ENCODE data around the gene P2RX7. TPM values are rescaled to one million over a fixed set of nuclear protein-coding genes. Genes with fewer than 3 reads are reported as not detected.
"Not testable (repeated sequence)": the region's sequence is repeated elsewhere in the genome, so short reads cannot be mapped to it uniquely, and the experiment has no call there.

The P2RX7 gene
- total RNA-seq, 1 donor from 2014 or later = 0.47 TPM

DNA sequence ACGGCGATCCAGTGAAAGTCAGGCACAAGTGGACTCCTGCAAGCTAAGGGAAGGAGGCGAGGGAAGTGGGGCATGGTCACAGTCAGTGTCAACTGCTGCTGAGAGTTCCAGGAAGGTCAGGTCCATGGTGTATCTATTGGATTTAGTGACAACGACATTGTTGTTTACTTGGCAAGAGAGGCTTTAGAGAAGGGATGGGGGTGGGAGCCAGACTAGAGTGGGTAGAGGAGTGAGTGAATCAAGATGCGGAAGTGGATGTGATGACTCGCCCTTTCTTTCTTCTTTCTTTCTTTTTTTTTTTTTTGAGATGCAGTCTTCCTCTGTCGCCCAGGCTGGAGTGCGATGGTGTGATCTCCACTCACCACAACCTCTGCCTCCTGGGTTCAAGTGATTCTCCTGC, 12.5 kb downstream of the P2RX7 start:
- Mint-ChIP-seq H3K4me1 (ENCODE audit: low read depth) (peaks cover 6% of the 10 kb centered on the region), H3K36me3 (ENCODE audit: low read depth) (peaks cover 5% of the 10 kb centered on the region), H3K27me3 (ENCODE audit: low read depth) (no peaks in the 10 kb centered on the region), H3K9me3 (ENCODE audit: low read depth) (peaks cover 8% of the 10 kb centered on the region), H3K4me3 (ENCODE audit: unreplicated experiment) (no peak overlapping the region), H3K27ac (ENCODE audit: unreplicated experiment) (no peak overlapping the region)
- TF ChIP-seq, protein P1, sequence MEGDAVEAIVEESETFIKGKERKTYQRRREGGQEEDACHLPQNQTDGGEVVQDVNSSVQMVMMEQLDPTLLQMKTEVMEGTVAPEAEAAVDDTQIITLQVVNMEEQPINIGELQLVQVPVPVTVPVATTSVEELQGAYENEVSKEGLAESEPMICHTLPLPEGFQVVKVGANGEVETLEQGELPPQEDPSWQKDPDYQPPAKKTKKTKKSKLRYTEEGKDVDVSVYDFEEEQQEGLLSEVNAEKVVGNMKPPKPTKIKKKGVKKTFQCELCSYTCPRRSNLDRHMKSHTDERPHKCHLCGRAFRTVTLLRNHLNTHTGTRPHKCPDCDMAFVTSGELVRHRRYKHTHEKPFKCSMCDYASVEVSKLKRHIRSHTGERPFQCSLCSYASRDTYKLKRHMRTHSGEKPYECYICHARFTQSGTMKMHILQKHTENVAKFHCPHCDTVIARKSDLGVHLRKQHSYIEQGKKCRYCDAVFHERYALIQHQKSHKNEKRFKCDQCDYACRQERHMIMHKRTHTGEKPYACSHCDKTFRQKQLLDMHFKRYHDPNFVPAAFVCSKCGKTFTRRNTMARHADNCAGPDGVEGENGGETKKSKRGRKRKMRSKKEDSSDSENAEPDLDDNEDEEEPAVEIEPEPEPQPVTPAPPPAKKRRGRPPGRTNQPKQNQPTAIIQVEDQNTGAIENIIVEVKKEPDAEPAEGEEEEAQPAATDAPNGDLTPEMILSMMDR (IDR thresholded peaks at IDR 0.05) = no peak
- DNase-seq (ENCODE audit: low spot score) = no peak

DNA sequence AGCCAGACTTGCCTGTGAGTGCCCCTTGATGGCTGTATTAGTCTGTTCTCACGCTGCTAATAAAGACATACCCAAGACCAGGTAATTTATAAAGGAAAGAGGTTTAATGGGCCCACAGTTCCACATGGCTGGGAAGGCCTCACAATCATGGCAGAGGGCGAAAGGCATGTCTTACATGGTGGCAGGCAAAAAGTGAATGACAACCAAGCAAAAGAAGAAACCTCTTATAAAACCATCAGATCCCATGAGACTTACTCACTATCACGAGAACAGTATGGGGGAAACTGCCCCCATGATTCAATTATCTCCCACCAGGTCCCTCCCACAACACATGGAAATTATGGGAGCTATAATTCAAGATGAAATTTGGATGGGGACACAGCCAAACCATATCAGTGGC, 16.6 kb downstream of the P2RX7 start:
- H3K4me1 Mint-ChIP-seq (ENCODE audit: low read depth); H3K4me3 Mint-ChIP-seq (ENCODE audit: unreplicated experiment); DNase-seq (ENCODE audit: low spot score); H3K36me3 Mint-ChIP-seq (ENCODE audit: low read depth); H3K27me3 Mint-ChIP-seq (ENCODE audit: low read depth); H3K27ac Mint-ChIP-seq (ENCODE audit: unreplicated experiment); H3K9me3 Mint-ChIP-seq (ENCODE audit: low read depth): not testable (repeated sequence)

DNA sequence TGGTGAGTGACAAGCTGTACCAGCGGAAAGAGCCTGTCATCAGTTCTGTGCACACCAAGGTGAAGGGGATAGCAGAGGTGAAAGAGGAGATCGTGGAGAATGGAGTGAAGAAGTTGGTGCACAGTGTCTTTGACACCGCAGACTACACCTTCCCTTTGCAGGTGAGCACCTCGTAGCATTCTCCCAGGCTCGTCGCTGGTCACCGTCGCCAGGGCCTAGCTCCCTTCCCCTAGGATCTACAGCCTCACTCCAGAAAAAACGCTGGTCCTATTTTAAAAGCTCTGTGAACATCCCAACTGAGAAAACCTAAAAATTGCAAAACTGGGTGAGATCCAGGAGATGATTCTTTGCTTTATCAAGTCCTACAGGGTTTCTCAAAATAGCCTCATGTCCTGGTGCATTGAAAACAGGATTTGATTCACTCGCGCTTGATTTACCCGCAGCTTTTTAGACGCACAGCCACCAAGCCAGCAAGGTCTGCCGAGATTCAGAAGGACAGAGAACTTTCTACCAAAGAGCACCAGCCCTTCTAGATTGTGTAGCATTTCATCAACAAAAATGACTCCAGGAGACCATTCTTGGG, 22.2 kb downstream of the P2RX7 start:
- Mint-ChIP-seq H3K27me3 (ENCODE audit: low read depth) (peaks cover 42% of the 10 kb centered on the region), H3K36me3 (ENCODE audit: low read depth) (peaks cover 8% of the 10 kb centered on the region), H3K4me1 (ENCODE audit: low read depth) (no peaks in the 10 kb centered on the region), H3K27ac (ENCODE audit: unreplicated experiment) (no peak overlapping the region), H3K4me3 (ENCODE audit: unreplicated experiment) (no peak overlapping the region), H3K9me3 (ENCODE audit: low read depth) (peaks cover 9% of the 10 kb centered on the region)
- DNase-seq (ENCODE audit: low spot score) = no peak
- TF ChIP-seq, protein P1 (IDR thresholded peaks at IDR 0.05) = no peak

DNA sequence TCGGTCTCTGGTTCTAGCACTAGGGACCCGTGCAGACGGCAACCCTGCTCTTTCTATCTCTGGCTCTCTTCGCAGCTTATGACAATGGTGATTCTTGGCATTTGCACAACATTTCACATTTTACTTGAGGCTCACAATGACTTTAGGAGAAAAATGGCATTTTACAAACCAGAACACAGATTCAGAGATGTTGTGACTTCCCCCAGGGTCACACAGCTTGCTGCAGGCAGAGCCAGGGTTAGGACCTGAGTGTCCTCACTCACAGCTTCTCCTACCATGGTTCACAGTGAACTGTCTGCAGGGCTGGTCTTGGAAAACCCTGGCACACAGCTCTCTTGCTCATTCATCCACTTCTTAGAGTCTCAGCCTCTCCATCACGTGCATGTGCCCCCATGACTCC, 23.7 kb downstream of the P2RX7 start:
- peaks cover 8% of the 10 kb centered on the region for H3K36me3 Mint-ChIP-seq (ENCODE audit: low read depth)
- peaks cover 53% of the 10 kb centered on the region for H3K27me3 Mint-ChIP-seq (ENCODE audit: low read depth)
- H3K9me3 Mint-ChIP-seq (ENCODE audit: low read depth) = peaks cover 9% of the 10 kb centered on the region
- no peak overlapping the region for H3K4me3 Mint-ChIP-seq (ENCODE audit: unreplicated experiment)
- TF ChIP-seq, protein P1 (IDR thresholded peaks at IDR 0.05) = no peak
- no peaks in the 10 kb centered on the region for H3K4me1 Mint-ChIP-seq (ENCODE audit: low read depth)
- H3K27ac Mint-ChIP-seq (ENCODE audit: unreplicated experiment) = no peak overlapping the region
- no peak for DNase-seq (ENCODE audit: low spot score)

DNA sequence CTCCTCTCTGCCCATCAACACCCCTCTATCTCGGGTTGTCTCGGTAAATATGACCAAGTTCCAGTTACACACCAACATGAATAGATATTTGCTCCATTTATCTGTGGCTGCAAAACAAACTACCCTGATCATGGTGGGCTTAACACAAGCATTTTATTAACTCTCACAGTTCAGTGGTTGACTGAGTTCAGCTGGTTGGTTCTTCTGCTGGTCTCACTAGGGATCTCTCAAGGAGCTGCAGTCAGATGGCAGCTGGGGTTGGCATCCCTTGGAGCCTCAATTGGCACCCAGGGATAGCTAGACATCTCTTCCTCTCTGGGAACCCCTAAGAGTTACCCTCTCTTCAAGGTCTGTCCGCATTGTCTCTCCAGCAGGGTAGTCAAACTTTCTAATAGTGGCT, 25.4 kb downstream of the P2RX7 start:
- Mint-ChIP-seq H3K27me3 (ENCODE audit: low read depth) (peaks cover 60% of the 10 kb centered on the region), H3K27ac (ENCODE audit: unreplicated experiment) (no peak overlapping the region), H3K36me3 (ENCODE audit: low read depth) (peaks cover 8% of the 10 kb centered on the region), H3K4me1 (ENCODE audit: low read depth) (no peaks in the 10 kb centered on the region), H3K9me3 (ENCODE audit: low read depth) (peaks cover 9% of the 10 kb centered on the region), H3K4me3 (ENCODE audit: unreplicated experiment) (no peak overlapping the region)
- no peak for DNase-seq (ENCODE audit: low spot score)
- TF ChIP-seq, protein P1 (IDR thresholded peaks at IDR 0.05) = no peak

DNA sequence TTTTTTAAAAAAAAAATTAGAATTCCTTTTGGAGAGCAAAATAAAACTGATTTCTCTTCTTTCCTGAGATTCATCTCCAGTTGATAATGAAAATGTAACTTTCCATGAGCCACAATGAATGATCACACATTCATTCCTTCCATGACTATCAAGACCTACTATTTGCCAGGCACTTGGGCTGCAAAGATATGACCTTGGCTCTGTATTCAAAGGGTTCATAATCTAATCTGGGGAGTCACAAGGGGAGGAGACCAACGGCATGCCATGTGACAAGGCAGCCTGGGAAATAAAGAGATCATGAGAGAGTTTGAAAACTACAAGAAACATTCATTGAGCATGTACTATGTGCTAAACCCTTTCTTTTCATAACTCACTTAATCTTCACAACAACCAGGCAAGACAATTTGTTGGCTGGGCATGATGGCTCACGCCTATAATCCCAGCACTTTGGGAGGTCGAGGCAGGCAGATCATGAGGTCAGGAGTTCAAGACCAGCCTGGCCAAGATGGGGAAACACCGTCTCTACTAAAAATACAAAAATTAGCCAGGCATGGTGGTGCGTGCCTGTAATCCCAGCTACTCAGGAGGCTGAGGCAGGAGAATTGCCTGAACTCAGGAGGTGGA, 26.2 kb downstream of the P2RX7 start:
- not testable (repeated sequence) for H3K27ac Mint-ChIP-seq (ENCODE audit: unreplicated experiment); H3K4me1 Mint-ChIP-seq (ENCODE audit: low read depth); DNase-seq (ENCODE audit: low spot score); H3K9me3 Mint-ChIP-seq (ENCODE audit: low read depth); H3K36me3 Mint-ChIP-seq (ENCODE audit: low read depth); H3K4me3 Mint-ChIP-seq (ENCODE audit: unreplicated experiment)
- H3K27me3 Mint-ChIP-seq (ENCODE audit: low read depth) = peaks cover 60% of the 10 kb centered on the region

Data from chondrocyte (in vitro differentiated cells).